OCI-LY3 (cell line): ENCODE measurements around the gene SLAMF6.
A peak's percentile ranks its signal among the peaks of the same experiment; 100 is the strongest.

Experiments
- H2AFZ ChIP-seq: fragments of 200-600, 300-600 bp; shearing (Covaris generic); 2 replicates; pipeline ENCODE4 v1.6.0; 2014; ENCODE audit warnings: antibody characterized with exemption, low read depth, low read length
- H3K27ac ChIP-seq: fragments of 200-600, 300-600 bp; sonication (generic); 2 replicates; pipeline ENCODE4 v1.5.1; 2014; ENCODE audit warnings: mild to moderate bottlenecking, low read length, moderate library complexity, mixed read lengths
- H3K27me3 ChIP-seq: fragments of 200-600, 300-600 bp; sonication (generic); 2 replicates; pipeline ENCODE4 v1.6.1; 2014; ENCODE audit warnings: low read depth, low read length, mixed read lengths
- H3K36me3 ChIP-seq: fragments of 200-600, 300-600 bp; sonication (generic); replicated peaks from 2 replicates; pipeline ENCODE3; 2014; ENCODE audit warnings: low read depth, low read length, mixed read lengths
- H3K4me1 ChIP-seq: fragments of 300-600, 200-600 bp; sonication (generic); 2 replicates; pipeline ENCODE4 v1.6.1; 2014; ENCODE audit warnings: low read length, mixed read lengths
- H3K4me2 ChIP-seq: fragments of 200-600, 300-600 bp; sonication (generic); 2 replicates; pipeline ENCODE4 v1.6.1; 2014; ENCODE audit warnings: low read length, mixed read lengths
- H3K4me3 ChIP-seq: fragments of 300-600, 200-600 bp; sonication (generic); 2 replicates; pipeline ENCODE4 v1.5.1; 2014; ENCODE audit warnings: antibody characterized with exemption, mild to moderate bottlenecking, low read length, moderate library complexity
- H3K79me2 ChIP-seq: fragments of 300-600, 200-600 bp; shearing (Covaris generic); 2 replicates; pipeline ENCODE4 v1.6.1; 2014; ENCODE audit warnings: mild to moderate bottlenecking, low read length, mixed read lengths
- H3K9ac ChIP-seq: fragments of 300-600, 200-600 bp; shearing (Covaris generic); 2 replicates; pipeline ENCODE4 v1.6.0; 2014; ENCODE audit warnings: mild to moderate bottlenecking, low read length, moderate library complexity
- H3K9me3 ChIP-seq: fragments of 200-600, 300-600 bp; shearing (Covaris generic); 2 replicates; pipeline ENCODE4 v1.6.1; 2014; ENCODE audit warnings: low read length, mixed read lengths; ENCODE audit not compliant: insufficient read depth
- H4K20me1 ChIP-seq: fragments of 200-600, 300-600 bp; sonication (generic); 2 replicates; pipeline ENCODE4 v1.6.1; 2016; ENCODE audit warnings: low read length, mixed read lengths; ENCODE audit not compliant: insufficient read depth
- CTCF ChIP-seq: fragments of 200-600, 300-600 bp; sonication (generic); IDR thresholded peaks from 2 replicates; pipeline ENCODE4 v1.5.1; 2014; ENCODE audit warnings: antibody characterized with exemption, low read length, low read depth
- EZH2phosphoT487 ChIP-seq: fragments of 200-600 bp; shearing (Covaris generic); IDR thresholded peaks from 2 replicates; pipeline ENCODE4 v1.6.1; 2018; ENCODE audit warnings: antibody characterized with exemption, mixed run types, low read depth

The SLAMF6 gene

GRCh38 chr1:160552425-160552824 is 29.4 kb upstream of the SLAMF6 start:
- no peak for TF ChIP-seq EZH2phosphoT487
- TF ChIP-seq CTCF: no peak
- no peak overlapping the region for H3K4me3 ChIP-seq
- no peaks in the 10 kb centered on the region for H3K79me2 ChIP-seq
- no peaks in the 10 kb centered on the region for H3K36me3 ChIP-seq
- H3K9me3 ChIP-seq: no peaks in the 10 kb centered on the region
- no peaks in the 10 kb centered on the region for H3K27me3 ChIP-seq
- 0 out of 2 replicates have a peak overlapping the region, but pooled peaks have one; percentile 3 for H3K4me2 ChIP-seq
- no peaks in the 10 kb centered on the region for H4K20me1 ChIP-seq
- H2AFZ ChIP-seq: no peak overlapping the region
- no peak overlapping the region for H3K9ac ChIP-seq
- no peak overlapping the region for H3K27ac ChIP-seq
- peaks cover 40% of the 10 kb centered on the region for H3K4me1 ChIP-seq

- Histone ChIP-seq H3K9me3 (no peaks in the 10 kb centered on the region), H2AFZ (no peak overlapping the region), H3K4me2 (no peak overlapping the region), H3K79me2 (no peaks in the 10 kb centered on the region), H3K27ac (no peak overlapping the region), H3K4me1 (peaks cover 49% of the 10 kb centered on the region), H3K36me3 (no peaks in the 10 kb centered on the region), H3K9ac (no peak overlapping the region), H4K20me1 (no peaks in the 10 kb centered on the region), H3K4me3 (no peak overlapping the region), H3K27me3 (no peaks in the 10 kb centered on the region)
- TF ChIP-seq CTCF (peak; percentile 66), EZH2phosphoT487 (no peak)
Measured at GRCh38 chr1:160550572-160551034, 27.5 kb upstream of the SLAMF6 start.

- peaks cover 49% of the 10 kb centered on the region for H3K4me1 ChIP-seq
- peak overlapping the region; percentile 53 for H3K4me2 ChIP-seq
Measured at GRCh38 chr1:160549665-160550006, 26.6 kb upstream of the SLAMF6 start.

More at GRCh38 chr1:160549665-160550006, 26.6 kb upstream of the SLAMF6 start:
- Histone ChIP-seq H3K9me3 (no peaks in the 10 kb centered on the region), H3K9ac (no peak overlapping the region), H4K20me1 (no peaks in the 10 kb centered on the region), H3K27ac (no peak overlapping the region), H3K27me3 (no peaks in the 10 kb centered on the region), H2AFZ (no peak overlapping the region), H3K79me2 (no peaks in the 10 kb centered on the region), H3K4me3 (no peak overlapping the region), H3K36me3 (no peaks in the 10 kb centered on the region)
- TF ChIP-seq CTCF: no peak
- no peak for TF ChIP-seq EZH2phosphoT487
